ENCODE data around the gene RTN4RL1. TPM values are rescaled to one million over a fixed set of nuclear protein-coding genes. Genes with fewer than 3 reads are reported as not detected.

Gene RTN4RL1
- total RNA-seq, 2 donors from 2014 or later, result 0.32 to 0.37 TPM

GRCh38 chr17:1941272-1942065 is 83.7 kb downstream of the RTN4RL1 start:
- no peak overlapping the region for H3K4me3 ChIP-seq
- no peaks in the 10 kb centered on the region for H3K36me3 ChIP-seq
- no peaks in the 10 kb centered on the region for H3K4me1 ChIP-seq
- H3K9ac ChIP-seq (ENCODE audit: low read depth in 2 of 2, low read length in 2 of 2), result no peak overlapping the region
- H3K9me3 ChIP-seq, result no peaks in the 10 kb centered on the region
- H3K27ac ChIP-seq, result no peak overlapping the region
- intact Hi-C loops (cut with DNase I), result no loop called here
- no peaks in the 10 kb centered on the region for H3K27me3 ChIP-seq
- DNase-seq, result no peak
- TF ChIP-seq CTCF (IDR thresholded peaks at IDR 0.05), result no peak

- no peaks in the 10 kb centered on the region for H3K9me3 ChIP-seq
- H3K36me3 ChIP-seq, result no peaks in the 10 kb centered on the region
- no peak for TF ChIP-seq CTCF (IDR thresholded peaks at IDR 0.05)
- H3K27me3 ChIP-seq, result no peaks in the 10 kb centered on the region
- no peaks in the 10 kb centered on the region for H3K4me1 ChIP-seq
- H3K9ac ChIP-seq (ENCODE audit: low read depth in 2 of 2, low read length in 2 of 2), result no peak overlapping the region
- intact Hi-C loops (cut with DNase I), result no loop called here
- DNase-seq, result no peak
- H3K27ac ChIP-seq, result no peak overlapping the region
- no peak overlapping the region for H3K4me3 ChIP-seq
Observed at GRCh38 chr17:1940810-1941185, 84.3 kb downstream of the RTN4RL1 start.

- Histone ChIP-seq H3K36me3 (no peaks in the 10 kb centered on the region), H3K4me1 (no peaks in the 10 kb centered on the region), H3K9me3 (no peaks in the 10 kb centered on the region), H3K4me3 (no peak overlapping the region), H3K9ac (ENCODE audit: low read depth in 2 of 2, low read length in 2 of 2) (no peak overlapping the region), H3K27me3 (no peaks in the 10 kb centered on the region), H3K27ac (no peak overlapping the region)
- intact Hi-C loops (cut with DNase I), result no loop called here
- no peak for TF ChIP-seq CTCF (IDR thresholded peaks at IDR 0.05)
- DNase-seq, result peak; percentile 43
Observed at GRCh38 chr17:1939981-1940809, 84.9 kb downstream of the RTN4RL1 start.

- H3K4me1 ChIP-seq, result no peaks in the 10 kb centered on the region
- no peaks in the 10 kb centered on the region for H3K9me3 ChIP-seq
- DNase-seq, result no peak
- no peak for TF ChIP-seq CTCF (IDR thresholded peaks at IDR 0.05)
- intact Hi-C loops (cut with DNase I), result no loop called here
- no peak overlapping the region for H3K27ac ChIP-seq
- no peak overlapping the region for H3K9ac ChIP-seq (ENCODE audit: low read depth in 2 of 2, low read length in 2 of 2)
- H3K4me3 ChIP-seq, result no peak overlapping the region
- no peaks in the 10 kb centered on the region for H3K27me3 ChIP-seq
- H3K36me3 ChIP-seq, result no peaks in the 10 kb centered on the region
Observed at GRCh38 chr17:1937461-1937860, 87.7 kb downstream of the RTN4RL1 start.

- no peaks in the 10 kb centered on the region for H3K4me1 ChIP-seq
- no peak for DNase-seq
Observed at GRCh38 chr17:1936766-1937165, 88.4 kb downstream of the RTN4RL1 start.

More at GRCh38 chr17:1936766-1937165, 88.4 kb downstream of the RTN4RL1 start:
- no peak overlapping the region for H3K4me3 ChIP-seq
- intact Hi-C loops (cut with DNase I), result no loop called here
- H3K9me3 ChIP-seq, result no peaks in the 10 kb centered on the region
- no peak overlapping the region for H3K9ac ChIP-seq (ENCODE audit: low read depth in 2 of 2, low read length in 2 of 2)
- no peak overlapping the region for H3K27ac ChIP-seq
- TF ChIP-seq CTCF (IDR thresholded peaks at IDR 0.05), result no peak
- no peaks in the 10 kb centered on the region for H3K36me3 ChIP-seq
- no peaks in the 10 kb centered on the region for H3K27me3 ChIP-seq

Measured in colonic mucosa (tissue), 4 donors.